Measurements from ENCODE around the gene SGIP1.

DNA sequence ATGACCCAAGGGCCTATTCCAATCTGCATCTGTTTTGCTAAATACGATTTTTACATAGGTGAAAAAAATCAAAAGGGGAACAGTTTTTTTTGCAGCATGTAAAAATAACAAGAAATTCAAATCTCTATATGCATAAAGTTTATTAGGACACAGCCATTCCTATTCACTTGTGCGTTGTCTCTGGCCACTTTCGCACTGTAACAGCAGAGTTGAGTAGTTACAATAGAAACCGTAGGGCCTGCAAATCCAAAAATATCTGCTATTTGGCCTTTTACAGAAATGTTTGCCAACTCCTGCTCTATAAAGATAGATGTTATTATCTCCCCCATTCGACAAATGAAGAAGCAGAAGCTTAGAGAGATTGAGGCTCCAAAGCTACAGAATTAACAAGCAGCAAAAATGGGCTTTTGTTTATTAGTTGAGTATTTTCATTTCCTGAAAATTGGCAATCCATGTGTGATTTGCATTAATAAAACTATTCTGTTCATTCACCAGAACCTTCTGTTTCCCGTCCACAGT, 223.8 kb downstream of the SGIP1 start:
- TF ChIP-seq, protein P1, sequence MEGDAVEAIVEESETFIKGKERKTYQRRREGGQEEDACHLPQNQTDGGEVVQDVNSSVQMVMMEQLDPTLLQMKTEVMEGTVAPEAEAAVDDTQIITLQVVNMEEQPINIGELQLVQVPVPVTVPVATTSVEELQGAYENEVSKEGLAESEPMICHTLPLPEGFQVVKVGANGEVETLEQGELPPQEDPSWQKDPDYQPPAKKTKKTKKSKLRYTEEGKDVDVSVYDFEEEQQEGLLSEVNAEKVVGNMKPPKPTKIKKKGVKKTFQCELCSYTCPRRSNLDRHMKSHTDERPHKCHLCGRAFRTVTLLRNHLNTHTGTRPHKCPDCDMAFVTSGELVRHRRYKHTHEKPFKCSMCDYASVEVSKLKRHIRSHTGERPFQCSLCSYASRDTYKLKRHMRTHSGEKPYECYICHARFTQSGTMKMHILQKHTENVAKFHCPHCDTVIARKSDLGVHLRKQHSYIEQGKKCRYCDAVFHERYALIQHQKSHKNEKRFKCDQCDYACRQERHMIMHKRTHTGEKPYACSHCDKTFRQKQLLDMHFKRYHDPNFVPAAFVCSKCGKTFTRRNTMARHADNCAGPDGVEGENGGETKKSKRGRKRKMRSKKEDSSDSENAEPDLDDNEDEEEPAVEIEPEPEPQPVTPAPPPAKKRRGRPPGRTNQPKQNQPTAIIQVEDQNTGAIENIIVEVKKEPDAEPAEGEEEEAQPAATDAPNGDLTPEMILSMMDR (IDR thresholded peaks at IDR 0.05; ENCODE audit: low read length), result no peak
- TF ChIP-seq EZH2 (optimal IDR thresholded peaks at IDR 0.05; ENCODE audit: low read depth, low read length), result no peak
- TF ChIP-seq EZH2phosphoT487 (IDR thresholded peaks at IDR 0.05; ENCODE audit: low read length), result no peak
